Lower lobe of right lung (tissue), 2 donors: ENCODE results near the gene PTPN23. TPM values are rescaled to one million over a fixed set of nuclear protein-coding genes. Genes with fewer than 3 reads are reported as not detected.

Experiments used
- ATAC-seq, 2 donors: fragments of 200-7000 bp; cut with Tn5 transposase; one replicate each; pipeline ENCODE4 v1.9.1; 2020 to 2022; ENCODE audit warnings: mild to moderate bottlenecking in 2 of 2, moderate library complexity in 2 of 2
- DNase-seq: peaks from one replicate; pipeline ENCODE4 v3.0.0-alpha.2; 2020
- H3K27ac ChIP-seq: fragments of 200-600 bp; one replicate; pipeline ENCODE4 v1.8.0; 2022
- H3K27me3 ChIP-seq: fragments of 200-600 bp; one replicate; pipeline ENCODE4 v1.8.0; 2022; ENCODE audit warnings: low read depth
- H3K36me3 ChIP-seq: fragments of 200-600 bp; one replicate; pipeline ENCODE4 v1.8.0; 2022; ENCODE audit warnings: mild to moderate bottlenecking
- H3K4me1 ChIP-seq: fragments of 200-600 bp; one replicate; pipeline ENCODE4 v1.8.0; 2022
- H3K4me3 ChIP-seq: fragments of 200-600 bp; one replicate; pipeline ENCODE4 v1.8.0; 2022; ENCODE audit warnings: mild to moderate bottlenecking
- H3K9me3 ChIP-seq: fragments of 200-600 bp; one replicate; pipeline ENCODE4 v1.8.0; 2022
- CTCF ChIP-seq: fragments of 200-600 bp; IDR thresholded peaks from one replicate; pipeline ENCODE4 v1.8.0; 2022; ENCODE audit warnings: antibody characterized with exemption, mild to moderate bottlenecking
- intact Hi-C: fragments of 100-400 bp; cut with DNase I; formaldehyde crosslinking; loops from one replicate; pipeline ENCODE4 v1.11.0; 2022
- total RNA-seq: library from RNA; stranded (reverse); fragmentation: NEBNext Ultra II Directional; extraction: Animal tissue kit (Norgen Biotek cat#: 25700); gene quantifications from one replicate; pipeline ENCODE4 v1.2.1, GENCODE V29; 2021
- donor health status: DM: no; HTN: yes; CAD: no; lungs with severe emphysema.

The PTPN23 gene
- total RNA-seq, 1 donor from 2014 or later, result 40.4 TPM

- no peaks in the 10 kb centered on the region for H3K27me3 ChIP-seq
- ATAC-seq (no peak), DNase-seq (no peak)
- intact Hi-C loops, result no loop called here
- H3K4me3 ChIP-seq, result no peak overlapping the region
- peaks cover 65% of the 10 kb centered on the region for H3K36me3 ChIP-seq
- H3K9me3 ChIP-seq, result no peaks in the 10 kb centered on the region
- no peak for TF ChIP-seq CTCF
- H3K27ac ChIP-seq, result no peak overlapping the region
- no peaks in the 10 kb centered on the region for H3K4me1 ChIP-seq
These were observed 51.9 kb downstream of the PTPN23 start for GRCh38 chr3:47432673-47433072.

GRCh38 chr3:47433796-47434195, 53.0 kb downstream of the PTPN23 start:
- H3K9me3 ChIP-seq, result no peaks in the 10 kb centered on the region
- no peak overlapping the region for H3K27ac ChIP-seq
- TF ChIP-seq CTCF, result no peak
- DNase-seq (no peak), ATAC-seq (no peak)
- H3K27me3 ChIP-seq, result no peaks in the 10 kb centered on the region
- no peak overlapping the region for H3K4me3 ChIP-seq
- H3K36me3 ChIP-seq, result peaks cover 64% of the 10 kb centered on the region
- no peaks in the 10 kb centered on the region for H3K4me1 ChIP-seq
- intact Hi-C loops, result no loop called here

GRCh38 chr3:47434849-47435248, 54.0 kb downstream of the PTPN23 start:
- ATAC-seq (no peak), DNase-seq (no peak)
- no peak for TF ChIP-seq CTCF
- Histone ChIP-seq H3K9me3 (no peaks in the 10 kb centered on the region), H3K27ac (no peak overlapping the region), H3K27me3 (no peaks in the 10 kb centered on the region), H3K4me1 (no peaks in the 10 kb centered on the region), H3K36me3 (peaks cover 74% of the 10 kb centered on the region), H3K4me3 (no peak overlapping the region)
- intact Hi-C loops, result no loop called here

GRCh38 chr3:47436180-47436579, 55.4 kb downstream of the PTPN23 start:
- Histone ChIP-seq H3K9me3 (no peaks in the 10 kb centered on the region), H3K27me3 (no peaks in the 10 kb centered on the region), H3K36me3 (peaks cover 80% of the 10 kb centered on the region), H3K27ac (no peak overlapping the region), H3K4me3 (no peak overlapping the region), H3K4me1 (no peaks in the 10 kb centered on the region)
- no peak for ATAC-seq
- TF ChIP-seq CTCF, result no peak
- intact Hi-C loops, result no loop called here
- no peak for DNase-seq

- Histone ChIP-seq H3K4me1 (peaks cover 8% of the 10 kb centered on the region), H3K4me3 (no peak overlapping the region), H3K27ac (no peak overlapping the region), H3K36me3 (peaks cover 60% of the 10 kb centered on the region), H3K27me3 (no peaks in the 10 kb centered on the region), H3K9me3 (no peaks in the 10 kb centered on the region)
- TF ChIP-seq CTCF, result no peak
- intact Hi-C loops, result no loop called here
- no peak for DNase-seq
- no peak for ATAC-seq
These were observed 59.3 kb downstream of the PTPN23 start for GRCh38 chr3:47440131-47440530.
